ENCODE data around the gene FGFBP2.

FGFBP2 gene

GRCh38 chr4:15938640-15939039, 24.3 kb downstream of the FGFBP2 start, which contains the start of gene FGFBP1:
Gene FGFBP1 (minus strand): TSS chr4:15938740. CDS start chr4:15936632, 2,108 bp downstream.
- ChIA-PET CTCF (no interaction called here), POLR2A (no interaction called here)
- TF ChIP-seq TARDBP (IDR thresholded peaks at IDR 0.05) = no peak
- TF ChIP-seq FOXA1 (IDR thresholded peaks at IDR 0.05) = no peak
- no peak for TF ChIP-seq ARNT (IDR thresholded peaks at IDR 0.05)
- TF ChIP-seq PKNOX1 (IDR thresholded peaks at IDR 0.05) = no peak
- TF ChIP-seq LEF1 (IDR thresholded peaks at IDR 0.05; ENCODE audit: borderline replicate concordance) = no peak
- TF ChIP-seq L3MBTL2 (conservative IDR thresholded peaks at IDR 0.05) = no peak
- no peak for TF ChIP-seq SUZ12 (IDR thresholded peaks at IDR 0.05)
- TF ChIP-seq ZNF384 (IDR thresholded peaks at IDR 0.05) = no peak
- no peak for TF ChIP-seq NFRKB (IDR thresholded peaks at IDR 0.05)
- TF ChIP-seq ELF4 (IDR thresholded peaks at IDR 0.05) = no peak
- TF ChIP-seq CTBP1 (IDR thresholded peaks at IDR 0.05; ENCODE audit: borderline replicate concordance) = no peak
- TF ChIP-seq BHLHE40 (IDR thresholded peaks at IDR 0.05; ENCODE audit: borderline replicate concordance) = no peak
- no peak for TF ChIP-seq FOXK2 (IDR thresholded peaks at IDR 0.05)
- no peak for TF ChIP-seq FOXM1 (IDR thresholded peaks at IDR 0.05; ENCODE audit: borderline replicate concordance)
- no peak for TF ChIP-seq HDGF (IDR thresholded peaks at IDR 0.05; ENCODE audit: borderline replicate concordance)
- TF ChIP-seq SP1 (IDR thresholded peaks at IDR 0.05) = no peak
- no peak for DNase-seq (ENCODE audit: extremely low spot score)

- peak; percentile 30 for DNase-seq (ENCODE audit: extremely low spot score)
- POLR2A ChIA-PET = no interaction called here
Observed at GRCh38 chr4:15938182-15938581, 24.8 kb downstream of the FGFBP2 start.

GRCh38 chr4:15936495-15936894, 26.5 kb downstream of the FGFBP2 start:
- TF ChIP-seq L3MBTL2 (conservative IDR thresholded peaks at IDR 0.05) (no peak), FOXK2 (IDR thresholded peaks at IDR 0.05) (no peak), ARNT (IDR thresholded peaks at IDR 0.05) (no peak), SUZ12 (IDR thresholded peaks at IDR 0.05) (no peak), TARDBP (IDR thresholded peaks at IDR 0.05) (no peak), ZNF384 (IDR thresholded peaks at IDR 0.05) (no peak), CTBP1 (IDR thresholded peaks at IDR 0.05; ENCODE audit: borderline replicate concordance) (no peak), FOXM1 (IDR thresholded peaks at IDR 0.05; ENCODE audit: borderline replicate concordance) (no peak), PKNOX1 (IDR thresholded peaks at IDR 0.05) (no peak), FOXA1 (IDR thresholded peaks at IDR 0.05) (no peak), NFRKB (IDR thresholded peaks at IDR 0.05) (no peak)
- CTCF ChIA-PET = no interaction called here
- POLR2A ChIA-PET = no interaction called here
- DNase-seq (ENCODE audit: extremely low spot score) = no peak

More at GRCh38 chr4:15938182-15938581, 24.8 kb downstream of the FGFBP2 start:
- no peak for TF ChIP-seq PKNOX1 (IDR thresholded peaks at IDR 0.05)
- no peak for TF ChIP-seq ARNT (IDR thresholded peaks at IDR 0.05)
- TF ChIP-seq ZNF384 (IDR thresholded peaks at IDR 0.05) = no peak
- no peak for TF ChIP-seq SP1 (IDR thresholded peaks at IDR 0.05)
- TF ChIP-seq SUZ12 (IDR thresholded peaks at IDR 0.05) = no peak
- TF ChIP-seq HDGF (IDR thresholded peaks at IDR 0.05; ENCODE audit: borderline replicate concordance) = no peak
- TF ChIP-seq FOXK2 (IDR thresholded peaks at IDR 0.05) = no peak
- TF ChIP-seq BHLHE40 (IDR thresholded peaks at IDR 0.05; ENCODE audit: borderline replicate concordance) = no peak
- CTCF ChIA-PET = no interaction called here

- POLR2A ChIA-PET = no interaction called here
- no peak for TF ChIP-seq SUZ12 (IDR thresholded peaks at IDR 0.05)
- TF ChIP-seq TARDBP (IDR thresholded peaks at IDR 0.05) = no peak
- TF ChIP-seq HDGF (IDR thresholded peaks at IDR 0.05; ENCODE audit: borderline replicate concordance) = no peak
- no peak for TF ChIP-seq FOXM1 (IDR thresholded peaks at IDR 0.05; ENCODE audit: borderline replicate concordance)
- TF ChIP-seq BHLHE40 (IDR thresholded peaks at IDR 0.05; ENCODE audit: borderline replicate concordance) = no peak
- no peak for TF ChIP-seq ELF4 (IDR thresholded peaks at IDR 0.05)
- DNase-seq (ENCODE audit: extremely low spot score) = no peak
- CTCF ChIA-PET = no interaction called here
Observed at GRCh38 chr4:15935504-15936402, 27.2 kb downstream of the FGFBP2 start.

GRCh38 chr4:15934259-15934658, 28.7 kb downstream of the FGFBP2 start:
- no peak for DNase-seq (ENCODE audit: extremely low spot score)
- POLR2A ChIA-PET = no interaction called here
- no peak for TF ChIP-seq SP1 (IDR thresholded peaks at IDR 0.05)
- CTCF ChIA-PET = no interaction called here

GRCh38 chr4:15931451-15932210, 31.3 kb downstream of the FGFBP2 start:
- CTCF ChIA-PET = no interaction called here
- POLR2A ChIA-PET = no interaction called here
- DNase-seq (ENCODE audit: extremely low spot score) = no peak
- TF ChIP-seq L3MBTL2 (conservative IDR thresholded peaks at IDR 0.05) (no peak), ELF4 (IDR thresholded peaks at IDR 0.05) (no peak), PKNOX1 (IDR thresholded peaks at IDR 0.05) (no peak), ARNT (IDR thresholded peaks at IDR 0.05) (no peak), HDGF (IDR thresholded peaks at IDR 0.05; ENCODE audit: borderline replicate concordance) (no peak), SUZ12 (IDR thresholded peaks at IDR 0.05) (no peak), NFRKB (IDR thresholded peaks at IDR 0.05) (no peak), BHLHE40 (IDR thresholded peaks at IDR 0.05; ENCODE audit: borderline replicate concordance) (no peak), FOXK2 (IDR thresholded peaks at IDR 0.05) (no peak), TARDBP (IDR thresholded peaks at IDR 0.05) (no peak), FOXM1 (IDR thresholded peaks at IDR 0.05; ENCODE audit: borderline replicate concordance) (no peak), ZNF384 (IDR thresholded peaks at IDR 0.05) (no peak), FOXA1 (IDR thresholded peaks at IDR 0.05) (no peak), LEF1 (IDR thresholded peaks at IDR 0.05; ENCODE audit: borderline replicate concordance) (no peak), CTBP1 (IDR thresholded peaks at IDR 0.05; ENCODE audit: borderline replicate concordance) (no peak), SP1 (IDR thresholded peaks at IDR 0.05) (no peak)
